GM23248 (cell line): ENCODE measurements around the gene ALOX12B. TPM values are rescaled to one million over a fixed set of nuclear protein-coding genes. Genes with fewer than 3 reads are reported as not detected.

Source experiments
- DNase-seq: peaks from one replicate; pipeline ENCODE4 v3.0.0-alpha.2; 2015
- H2AFZ ChIP-seq: fragments of 200-600 bp; sonication (generic); 2 replicates; pipeline ENCODE4 v1.6.1; 2016; ENCODE audit warnings: antibody characterized with exemption
- H3F3A ChIP-seq: fragments of 200-600 bp; sonication (generic); 2 replicates; pipeline ENCODE4 v1.6.1; 2016; ENCODE audit warnings: mild to moderate bottlenecking, antibody characterized with exemption, mixed run types; ENCODE audit not compliant: insufficient read depth
- H3K27ac ChIP-seq: fragments of 200-600 bp; sonication (generic); 2 replicates; pipeline ENCODE4 v1.5.1; 2016; ENCODE audit warnings: mild to moderate bottlenecking
- H3K27me3 ChIP-seq: fragments of 200-600 bp; sonication (generic); replicated peaks from 2 replicates; pipeline ENCODE4 v1.6.1; 2016; ENCODE audit warnings: mild to moderate bottlenecking; ENCODE audit not compliant: insufficient read depth
- H3K36me3 ChIP-seq: fragments of 200-600 bp; sonication (generic); 2 replicates; pipeline ENCODE4 v1.6.1; 2016; ENCODE audit warnings: low read depth, mild to moderate bottlenecking
- H3K4me1 ChIP-seq: fragments of 200-600 bp; sonication (generic); 2 replicates; pipeline ENCODE4 v1.6.1; 2016; ENCODE audit warnings: mild to moderate bottlenecking; ENCODE audit not compliant: insufficient read depth
- H3K4me2 ChIP-seq: fragments of 200-600 bp; sonication (generic); one replicate; pipeline ENCODE4 v1.6.1; 2016; ENCODE audit warnings: mild to moderate bottlenecking; ENCODE audit not compliant: unreplicated experiment
- H3K4me3 ChIP-seq: fragments of 200-600 bp; sonication (generic); 2 replicates; pipeline ENCODE4 v1.5.1; 2016; ENCODE audit warnings: mild to moderate bottlenecking
- H3K79me2 ChIP-seq: fragments of 200-600 bp; sonication (generic); 2 replicates; pipeline ENCODE4 v1.6.1; 2016; ENCODE audit warnings: mild to moderate bottlenecking; ENCODE audit not compliant: insufficient read depth
- H3K9ac ChIP-seq: fragments of 200-600 bp; sonication (generic); 2 replicates; pipeline ENCODE4 v1.6.1; 2016; ENCODE audit warnings: mild to moderate bottlenecking
- H3K9me2 ChIP-seq: fragments of 200-600 bp; sonication (generic); 2 replicates; pipeline ENCODE4 v1.6.1; 2016; ENCODE audit warnings: mixed run types, mild to moderate bottlenecking, moderate library complexity; ENCODE audit not compliant: insufficient read depth
- H3K9me3 ChIP-seq: fragments of 200-600 bp; sonication (generic); one replicate; pipeline ENCODE4 v1.6.1; 2017; ENCODE audit warnings: low read depth
- H4K20me1 ChIP-seq: fragments of 200-600 bp; sonication (generic); 2 replicates; pipeline ENCODE4 v1.6.0; 2016; ENCODE audit not compliant: insufficient read depth
- EZH2 ChIP-seq: fragments of 200-600 bp; sonication (generic); IDR thresholded peaks from 2 replicates; pipeline ENCODE4 v1.6.1; 2018; ENCODE audit warnings: antibody characterized with exemption, mild to moderate bottlenecking; ENCODE audit not compliant: insufficient read depth, poor library complexity, severe bottlenecking
- EZH2phosphoT487 ChIP-seq: fragments of 200-600 bp; sonication (generic); IDR thresholded peaks from 2 replicates; pipeline ENCODE4 v1.6.1; 2018; ENCODE audit warnings: antibody characterized with exemption, moderate library complexity, mild to moderate bottlenecking, low read depth; ENCODE audit not compliant: insufficient read depth
- WGBS, 2 experiments: methylation state at CpG; one replicate each; pipeline ENCODE4 v1.1.6; 2015 to 2017; ENCODE audit warnings: low lambda C conversion rate in 2 of 2, low coverage in 1 of 2; ENCODE audit errors: missing lambda C conversion rate in 2 of 2; 5-methylcytosine and 5-hydroxymethylcytosine counted together
- in situ Hi-C: fragments of 300-500 bp; cut with MboI; formaldehyde crosslinking; loops from 2 replicates; pipeline ENCODE4 v1.15.0; 2020
- polyA plus RNA-seq: library from polyadenylated mRNA; unstranded; fragments of >200 nt; fragmentation: Nextera tagmentation; extraction: Ambion mirVana; gene quantifications from 2 replicates; pipeline ENCODE4 v1.2.1, GENCODE V29; 2016
- total RNA-seq: library from RNA; depleted of rRNA; stranded (reverse); fragments of >200 nt; shearing (Covaris generic); gene quantifications from 2 replicates; pipeline ENCODE4 v1.2.3, GENCODE V29; 2014

Gene ALOX12B
- total and polyA plus RNA-seq, 2 experiments from 2014 or later, result not detected

DNA sequence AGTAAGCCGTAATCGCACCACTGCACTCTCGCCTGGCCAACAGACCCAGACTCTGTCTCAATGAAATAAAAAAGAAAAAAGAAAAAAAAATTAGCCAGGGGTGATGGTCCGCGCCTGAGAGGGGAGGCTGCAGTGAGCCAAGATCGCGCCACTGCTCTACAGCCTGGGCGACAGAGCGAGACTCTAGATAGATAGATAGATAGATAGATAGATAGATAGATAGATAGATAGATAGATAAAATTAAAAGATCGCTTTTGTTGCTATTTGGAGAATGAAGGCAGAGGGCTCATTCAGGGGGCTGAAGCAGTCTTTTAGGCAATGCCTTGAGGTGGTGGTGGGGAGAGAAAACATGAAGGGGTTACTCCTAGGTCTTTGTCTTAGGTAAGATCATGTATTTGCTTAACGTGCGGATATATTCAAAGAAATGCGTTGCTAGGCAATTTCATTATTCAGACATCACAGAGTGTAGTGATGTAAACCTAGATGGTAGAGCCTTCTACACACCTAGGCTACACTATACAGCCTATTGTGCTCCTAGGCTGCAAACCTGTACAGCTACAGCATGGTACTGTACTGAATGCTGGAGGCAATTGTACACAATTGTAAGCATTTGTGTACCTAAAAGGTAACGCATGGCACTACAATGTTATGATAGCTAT is 40.7 kb upstream of the ALOX12B start:
- H3K79me2 ChIP-seq, result no peaks in the 10 kb centered on the region
- no peak overlapping the region for H3K9ac ChIP-seq
- in situ Hi-C loops, result no loop called here
- no peaks in the 10 kb centered on the region for H3K27me3 ChIP-seq
- H4K20me1 ChIP-seq, result no peaks in the 10 kb centered on the region
- peaks cover 19% of the 10 kb centered on the region for H3K4me1 ChIP-seq
- no peaks in the 10 kb centered on the region for H3K9me3 ChIP-seq
- TF ChIP-seq EZH2 (no peak), EZH2phosphoT487 (no peak)
- WGBS, 2 experiments, result 94 to 95% methylated on average over 14 of the region's 14 CpGs
- H3K4me2 ChIP-seq, result no peak overlapping the region
- H3F3A ChIP-seq, result peaks cover 14% of the 10 kb centered on the region
- H3K4me3 ChIP-seq, result no peak overlapping the region
- H3K9me2 ChIP-seq, result no peaks in the 10 kb centered on the region
- H3K36me3 ChIP-seq, result no peaks in the 10 kb centered on the region
- no peak for DNase-seq
- H2AFZ ChIP-seq, result no peak overlapping the region
- H3K27ac ChIP-seq, result no peak overlapping the region

DNA sequence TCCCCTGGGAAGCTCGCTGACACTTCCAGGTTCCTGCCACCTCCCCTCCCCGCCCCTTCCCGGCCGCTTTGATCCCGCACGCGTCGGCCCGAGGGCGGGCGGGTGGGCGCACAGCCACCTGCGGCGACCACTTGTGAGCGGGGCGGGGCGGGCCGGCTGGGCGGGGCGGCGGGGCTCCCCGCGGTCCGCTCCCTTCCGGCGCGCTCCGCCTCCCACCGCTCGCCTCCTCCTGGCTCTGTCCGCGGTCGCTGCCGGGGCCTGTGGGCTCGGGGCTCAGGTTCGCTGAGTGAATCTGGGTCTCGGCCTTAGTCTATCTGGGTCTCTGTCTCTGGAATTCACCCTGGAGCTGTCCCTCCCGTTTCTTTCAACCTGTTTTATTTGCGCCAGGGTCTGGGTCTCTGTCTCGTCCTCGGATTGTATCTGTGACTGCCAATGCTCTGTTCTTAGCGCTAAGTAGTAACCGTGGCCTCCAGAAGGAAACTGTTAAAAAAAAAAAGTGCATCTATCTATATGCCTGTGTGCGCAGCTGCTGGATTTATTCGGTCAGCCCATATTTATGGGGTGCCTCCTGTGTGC is 39.1 kb upstream of the ALOX12B start:
- H3K9me2 ChIP-seq, result no peaks in the 10 kb centered on the region
- peak overlapping the region; percentile 96 for H3K4me2 ChIP-seq
- peak overlapping the region; percentile 3; the same call in 1 of the 2 replicates for H3K27ac ChIP-seq
- H3K9me3 ChIP-seq, result no peaks in the 10 kb centered on the region
- H2AFZ ChIP-seq, result peak overlapping the region; percentile 93
- peak overlapping the region; percentile 75 for H3K4me3 ChIP-seq
- no peaks in the 10 kb centered on the region for H4K20me1 ChIP-seq
- no peaks in the 10 kb centered on the region for H3K36me3 ChIP-seq
- no peak for TF ChIP-seq EZH2phosphoT487
- H3K27me3 ChIP-seq, result no peaks in the 10 kb centered on the region
- H3K9ac ChIP-seq, result peak overlapping the region; percentile 60
- peak; percentile 67 for DNase-seq
- H3K79me2 ChIP-seq, result no peaks in the 10 kb centered on the region
- WGBS, 2 experiments, result 1 to 2% methylated on average over 11 to 18 of the region's 45 CpGs
- H3F3A ChIP-seq, result peaks cover 14% of the 10 kb centered on the region
- in situ Hi-C loops, result no loop called here
- H3K4me1 ChIP-seq, result peaks cover 19% of the 10 kb centered on the region

DNA sequence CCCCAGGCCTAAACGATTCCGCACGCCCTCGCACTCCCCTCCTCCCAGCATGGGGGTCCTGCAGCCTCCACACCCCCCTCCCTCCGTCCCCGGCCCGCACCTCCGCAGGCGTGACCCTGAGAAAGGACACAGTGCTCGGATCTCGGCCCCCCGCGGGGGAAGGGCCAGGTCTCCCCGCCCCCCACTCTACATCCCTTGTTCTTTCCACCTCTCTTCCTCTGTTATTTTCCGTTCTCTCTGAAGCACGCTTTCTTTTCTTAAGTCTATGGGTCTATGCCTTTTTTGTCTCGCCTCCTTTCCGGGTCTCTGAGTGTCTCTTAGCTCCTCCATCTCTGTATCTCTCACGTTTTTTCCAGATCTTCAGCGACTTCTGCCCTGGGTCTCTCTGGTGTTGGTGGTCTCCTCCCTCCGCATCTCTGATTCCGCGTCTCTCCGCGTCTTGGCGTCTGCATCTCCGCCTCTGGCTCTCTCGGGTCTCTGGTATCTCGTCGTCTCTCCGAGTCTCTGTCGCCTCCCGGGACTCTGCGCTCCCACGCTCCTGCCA is 38.5 kb upstream of the ALOX12B start:
- H3K9me2 ChIP-seq, result no peaks in the 10 kb centered on the region
- H3F3A ChIP-seq, result peaks cover 14% of the 10 kb centered on the region
- peak overlapping the region; percentile 93 for H2AFZ ChIP-seq
- no peaks in the 10 kb centered on the region for H3K27me3 ChIP-seq
- peak overlapping the region; percentile 96 for H3K4me2 ChIP-seq
- no peak overlapping the region for H3K27ac ChIP-seq
- in situ Hi-C loops, result no loop called here
- WGBS, 2 experiments, result 0 to 1% methylated on average over 22 to 35 of the region's 35 CpGs
- peak overlapping the region; percentile 75 for H3K4me3 ChIP-seq
- H3K9ac ChIP-seq, result peak overlapping the region; percentile 60
- no peaks in the 10 kb centered on the region for H3K36me3 ChIP-seq
- H3K4me1 ChIP-seq, result peaks cover 20% of the 10 kb centered on the region
- no peaks in the 10 kb centered on the region for H4K20me1 ChIP-seq
- TF ChIP-seq EZH2, result no peak
- no peak for TF ChIP-seq EZH2phosphoT487
- H3K79me2 ChIP-seq, result no peaks in the 10 kb centered on the region
- no peaks in the 10 kb centered on the region for H3K9me3 ChIP-seq
- no peak for DNase-seq

DNA sequence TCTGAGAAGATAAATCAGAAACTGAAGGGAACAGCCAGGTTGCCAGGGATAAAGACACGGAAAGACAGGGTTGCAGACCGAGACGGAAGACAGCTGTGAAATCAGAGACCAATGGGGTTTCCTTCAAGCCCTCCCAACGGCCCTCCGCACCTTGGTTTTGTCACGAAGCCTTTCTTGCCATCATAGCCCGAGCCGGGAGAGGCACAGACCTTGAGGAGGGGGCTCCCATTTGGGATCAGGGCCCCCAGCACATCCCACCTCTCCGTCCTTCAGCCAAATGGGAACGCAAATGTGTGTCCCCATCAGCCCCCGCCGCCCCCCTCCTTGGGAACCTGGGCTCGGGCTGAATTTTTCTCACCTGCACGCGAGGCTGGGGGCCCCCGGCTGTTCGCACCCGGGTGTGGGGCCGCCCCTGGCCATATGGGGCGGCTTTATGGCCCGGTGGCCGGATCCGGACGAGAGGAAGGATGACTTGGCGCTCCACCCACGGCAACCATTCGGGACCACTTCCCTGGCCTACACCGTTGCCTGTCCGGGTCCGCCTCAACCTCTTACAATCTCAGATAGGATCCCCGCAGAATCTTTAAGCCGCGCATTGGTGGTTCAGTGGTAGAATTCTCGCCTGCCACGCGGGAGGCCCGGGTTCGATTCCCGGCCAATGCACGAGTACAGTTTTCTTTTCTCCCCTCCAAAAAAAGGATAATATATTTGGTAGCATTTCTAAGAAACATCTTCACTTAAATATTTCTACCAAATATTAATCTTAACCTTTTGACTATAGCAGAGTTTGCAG is 37.8 kb upstream of the ALOX12B start:
- Histone ChIP-seq H4K20me1 (no peaks in the 10 kb centered on the region), H2AFZ (peak overlapping the region; percentile 93), H3F3A (peaks cover 14% of the 10 kb centered on the region), H3K9me3 (no peaks in the 10 kb centered on the region), H3K4me3 (peak overlapping the region; percentile 75), H3K9ac (peak overlapping the region; percentile 60), H3K36me3 (no peaks in the 10 kb centered on the region), H3K4me2 (peak overlapping the region; percentile 96), H3K79me2 (no peaks in the 10 kb centered on the region), H3K27me3 (no peaks in the 10 kb centered on the region), H3K4me1 (peaks cover 22% of the 10 kb centered on the region), H3K9me2 (no peaks in the 10 kb centered on the region), H3K27ac (no peak overlapping the region)
- in situ Hi-C loops, result no loop called here
- 4% methylated on average over 36 to 39 of the region's 40 CpGs for WGBS, 2 experiments
- peak; percentile 66 for DNase-seq
- TF ChIP-seq EZH2phosphoT487 (no peak), EZH2 (no peak)
